ENCODE measurements around the gene NID2.

DNA sequence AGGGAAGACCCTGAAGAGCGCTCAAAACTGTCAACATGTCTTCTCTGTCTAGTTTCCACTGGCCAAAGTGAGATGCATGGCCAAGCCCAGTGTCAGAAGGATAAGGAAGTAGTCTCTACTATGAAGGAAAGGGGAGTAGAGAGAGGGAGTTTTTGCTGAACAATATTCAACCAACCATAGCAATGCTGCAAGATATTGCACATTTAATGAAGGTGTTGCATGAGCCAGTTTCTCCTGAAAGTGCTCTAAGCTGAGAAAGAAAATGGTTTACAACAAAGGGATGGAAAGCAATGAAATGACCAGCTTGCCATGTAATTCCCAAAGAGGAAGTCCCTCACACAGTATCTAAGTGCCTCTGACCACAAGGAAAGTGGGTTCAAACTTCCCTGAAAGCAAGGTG lies 40.0 kb upstream of the NID2 start:
- TF ChIP-seq, protein P1, sequence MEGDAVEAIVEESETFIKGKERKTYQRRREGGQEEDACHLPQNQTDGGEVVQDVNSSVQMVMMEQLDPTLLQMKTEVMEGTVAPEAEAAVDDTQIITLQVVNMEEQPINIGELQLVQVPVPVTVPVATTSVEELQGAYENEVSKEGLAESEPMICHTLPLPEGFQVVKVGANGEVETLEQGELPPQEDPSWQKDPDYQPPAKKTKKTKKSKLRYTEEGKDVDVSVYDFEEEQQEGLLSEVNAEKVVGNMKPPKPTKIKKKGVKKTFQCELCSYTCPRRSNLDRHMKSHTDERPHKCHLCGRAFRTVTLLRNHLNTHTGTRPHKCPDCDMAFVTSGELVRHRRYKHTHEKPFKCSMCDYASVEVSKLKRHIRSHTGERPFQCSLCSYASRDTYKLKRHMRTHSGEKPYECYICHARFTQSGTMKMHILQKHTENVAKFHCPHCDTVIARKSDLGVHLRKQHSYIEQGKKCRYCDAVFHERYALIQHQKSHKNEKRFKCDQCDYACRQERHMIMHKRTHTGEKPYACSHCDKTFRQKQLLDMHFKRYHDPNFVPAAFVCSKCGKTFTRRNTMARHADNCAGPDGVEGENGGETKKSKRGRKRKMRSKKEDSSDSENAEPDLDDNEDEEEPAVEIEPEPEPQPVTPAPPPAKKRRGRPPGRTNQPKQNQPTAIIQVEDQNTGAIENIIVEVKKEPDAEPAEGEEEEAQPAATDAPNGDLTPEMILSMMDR (IDR thresholded peaks at IDR 0.05 in 8 of 11, conservative IDR thresholded peaks at IDR 0.05 in 3 of 11) = no peak
- TF ChIP-seq POLR2A (IDR thresholded peaks at IDR 0.05) = no peak
- TF ChIP-seq POLR2AphosphoS5 (IDR thresholded peaks at IDR 0.05) = no peak

Data from spleen (tissue), 7 donors.